ENCODE data around the gene VCAN.

GRCh38 chr5:83542839-83543238 lies 71.3 kb downstream of the VCAN start:
- TF ChIP-seq POLR2A (IDR thresholded peaks at IDR 0.05), result no peak
- TF ChIP-seq CTCF (IDR thresholded peaks at IDR 0.05), result no peak
- TF ChIP-seq POLR2AphosphoS5 (IDR thresholded peaks at IDR 0.05), result no peak
